ENCODE data around the gene TMPRSS11D.

The TMPRSS11D gene

GRCh38 chr4:67922697-67923096 is 38.9 kb upstream of the TMPRSS11D start:
- H3K4me3 ChIP-seq (ENCODE audit: low read length): no peak overlapping the region
- DNase-seq (ENCODE audit: low read depth): peak; percentile 11
- no peak for TF ChIP-seq CTCF (conservative IDR thresholded peaks at IDR 0.05; ENCODE audit: low read length)

GRCh38 chr4:67918428-67918827 is 34.6 kb upstream of the TMPRSS11D start:
- DNase-seq (ENCODE audit: low read depth): no peak
- H3K4me3 ChIP-seq (ENCODE audit: low read length): no peak overlapping the region
- TF ChIP-seq CTCF (conservative IDR thresholded peaks at IDR 0.05; ENCODE audit: low read length): peak; percentile 16; the same call in 1 of the 2 replicates

GRCh38 chr4:67915400-67915966 is 31.7 kb upstream of the TMPRSS11D start:
- no peak for TF ChIP-seq CTCF (conservative IDR thresholded peaks at IDR 0.05; ENCODE audit: low read length)
- no peak overlapping the region for H3K4me3 ChIP-seq (ENCODE audit: low read length)
- no peak for DNase-seq (ENCODE audit: low read depth)

- H3K4me3 ChIP-seq (ENCODE audit: low read length): no peak overlapping the region
- no peak for TF ChIP-seq CTCF (conservative IDR thresholded peaks at IDR 0.05; ENCODE audit: low read length)
- no peak for DNase-seq (ENCODE audit: low read depth)
Observed at GRCh38 chr4:67912080-67912479, 28.3 kb upstream of the TMPRSS11D start.

- no peak for TF ChIP-seq CTCF (conservative IDR thresholded peaks at IDR 0.05; ENCODE audit: low read length)
- H3K4me3 ChIP-seq (ENCODE audit: low read length): no peak overlapping the region
- DNase-seq (ENCODE audit: low read depth): no peak
Observed at GRCh38 chr4:67911638-67912037, 27.8 kb upstream of the TMPRSS11D start.

GRCh38 chr4:67911141-67911540 is 27.3 kb upstream of the TMPRSS11D start:
- no peak overlapping the region for H3K4me3 ChIP-seq (ENCODE audit: low read length)
- TF ChIP-seq CTCF (conservative IDR thresholded peaks at IDR 0.05; ENCODE audit: low read length): no peak
- no peak for DNase-seq (ENCODE audit: low read depth)

GRCh38 chr4:67910585-67910905 is 26.7 kb upstream of the TMPRSS11D start:
- no peak for TF ChIP-seq CTCF (conservative IDR thresholded peaks at IDR 0.05; ENCODE audit: low read length)
- no peak for DNase-seq (ENCODE audit: low read depth)
- no peak overlapping the region for H3K4me3 ChIP-seq (ENCODE audit: low read length)

Data from AG10803 (cell line).